Measurements from ENCODE around the gene KCNJ6. TPM values are rescaled to one million over a fixed set of nuclear protein-coding genes. Genes with fewer than 3 reads are reported as not detected.

KCNJ6 gene
- total and polyA plus RNA-seq, 2 experiments from 2014 or later: not detected

DNA sequence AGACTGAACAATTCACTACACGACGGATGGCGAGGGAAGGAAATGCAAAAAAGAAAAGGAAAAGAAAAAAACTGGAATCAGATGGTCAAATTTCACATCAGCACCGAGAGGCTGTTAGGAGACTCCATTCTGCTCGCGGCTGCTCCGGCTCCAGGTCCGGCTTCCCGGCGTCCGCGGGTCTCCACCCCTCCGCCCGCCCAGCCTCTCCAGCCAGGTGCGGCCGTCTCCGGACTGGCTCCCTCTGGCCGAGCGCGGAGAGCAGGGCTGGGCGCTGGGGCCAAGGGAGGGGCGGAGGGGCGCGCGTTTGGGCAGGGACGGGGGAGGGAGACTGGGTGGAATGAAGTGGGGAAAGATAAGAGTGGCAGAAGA, 332 bp downstream of the KCNJ6 start:
- TF ChIP-seq, protein P1, sequence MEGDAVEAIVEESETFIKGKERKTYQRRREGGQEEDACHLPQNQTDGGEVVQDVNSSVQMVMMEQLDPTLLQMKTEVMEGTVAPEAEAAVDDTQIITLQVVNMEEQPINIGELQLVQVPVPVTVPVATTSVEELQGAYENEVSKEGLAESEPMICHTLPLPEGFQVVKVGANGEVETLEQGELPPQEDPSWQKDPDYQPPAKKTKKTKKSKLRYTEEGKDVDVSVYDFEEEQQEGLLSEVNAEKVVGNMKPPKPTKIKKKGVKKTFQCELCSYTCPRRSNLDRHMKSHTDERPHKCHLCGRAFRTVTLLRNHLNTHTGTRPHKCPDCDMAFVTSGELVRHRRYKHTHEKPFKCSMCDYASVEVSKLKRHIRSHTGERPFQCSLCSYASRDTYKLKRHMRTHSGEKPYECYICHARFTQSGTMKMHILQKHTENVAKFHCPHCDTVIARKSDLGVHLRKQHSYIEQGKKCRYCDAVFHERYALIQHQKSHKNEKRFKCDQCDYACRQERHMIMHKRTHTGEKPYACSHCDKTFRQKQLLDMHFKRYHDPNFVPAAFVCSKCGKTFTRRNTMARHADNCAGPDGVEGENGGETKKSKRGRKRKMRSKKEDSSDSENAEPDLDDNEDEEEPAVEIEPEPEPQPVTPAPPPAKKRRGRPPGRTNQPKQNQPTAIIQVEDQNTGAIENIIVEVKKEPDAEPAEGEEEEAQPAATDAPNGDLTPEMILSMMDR (IDR thresholded peaks at IDR 0.05; ENCODE audit: low read depth, low read length): no peak
- Histone ChIP-seq H3K27me3 (peaks cover 47% of the 10 kb centered on the region), H3K4me3 (peak overlapping the region; percentile 36), H3K9me3 (ENCODE audit: low read depth) (no peaks in the 10 kb centered on the region), H3K27ac (no peak overlapping the region), H3K36me3 (no peaks in the 10 kb centered on the region), H3K4me1 (ENCODE audit: low read depth) (no peaks in the 10 kb centered on the region)
- peak in 1 of 2 donors; percentile 50 for DNase-seq (ENCODE audit: low read depth in 1 of 2, low spot score in 1 of 2)

DNA sequence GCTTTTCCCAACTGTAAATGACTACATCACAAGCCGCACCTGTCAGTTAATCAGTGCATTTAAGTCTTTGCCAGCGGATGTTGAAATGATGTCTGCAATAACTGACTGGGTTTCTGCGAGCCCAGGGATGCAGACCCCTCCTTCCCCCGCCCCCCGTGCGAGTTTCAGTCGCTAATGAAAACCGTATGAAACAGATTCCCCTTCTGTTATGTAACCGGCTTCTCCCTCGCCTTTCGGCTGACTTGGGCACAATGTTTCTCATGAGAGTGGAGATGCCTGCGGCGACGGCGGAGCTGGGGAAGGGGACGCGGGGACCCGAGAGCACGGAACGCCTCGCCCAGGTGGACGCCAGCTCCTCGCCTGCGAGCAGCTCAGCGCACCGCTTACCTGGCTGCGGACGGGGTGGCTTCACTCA, 753 bp downstream of the KCNJ6 start:
- Histone ChIP-seq H3K4me3 (peak overlapping the region; percentile 36), H3K9me3 (ENCODE audit: low read depth) (no peaks in the 10 kb centered on the region), H3K27me3 (peaks cover 47% of the 10 kb centered on the region), H3K27ac (no peak overlapping the region), H3K4me1 (ENCODE audit: low read depth) (no peaks in the 10 kb centered on the region), H3K36me3 (no peaks in the 10 kb centered on the region)
- DNase-seq (ENCODE audit: low read depth in 1 of 2, low spot score in 1 of 2): peak in 1 of 2 donors; percentile 3
- TF ChIP-seq, protein P1 (IDR thresholded peaks at IDR 0.05; ENCODE audit: low read depth, low read length): no peak

DNA sequence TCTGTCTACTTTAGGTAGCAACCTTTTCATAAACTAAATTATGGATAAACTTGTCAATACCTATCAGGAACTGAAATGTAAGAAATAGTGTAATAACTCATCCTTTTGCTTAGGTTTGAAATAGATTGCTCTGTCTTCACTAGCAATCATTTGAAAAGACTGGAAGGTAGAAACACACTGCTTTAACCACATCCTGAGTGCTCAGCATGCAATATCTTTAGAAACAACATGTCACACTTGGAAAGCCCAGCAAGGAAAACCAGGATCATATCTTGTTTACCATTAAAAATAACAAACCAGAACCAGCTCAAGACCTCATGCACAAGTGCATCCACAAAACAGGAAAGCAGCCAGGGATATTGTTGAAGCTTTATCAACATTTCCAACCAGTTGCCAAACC, 3.6 kb downstream of the KCNJ6 start:
- H3K4me1 ChIP-seq (ENCODE audit: low read depth): no peaks in the 10 kb centered on the region
- no peaks in the 10 kb centered on the region for H3K9me3 ChIP-seq (ENCODE audit: low read depth)
- H3K4me3 ChIP-seq: no peak overlapping the region
- no peak overlapping the region for H3K27ac ChIP-seq
- no peak for DNase-seq (ENCODE audit: low read depth in 1 of 2, low spot score in 1 of 2)
- H3K27me3 ChIP-seq: peaks cover 51% of the 10 kb centered on the region
- H3K36me3 ChIP-seq: no peaks in the 10 kb centered on the region
- TF ChIP-seq, protein P1 (IDR thresholded peaks at IDR 0.05; ENCODE audit: low read depth, low read length): no peak

DNA sequence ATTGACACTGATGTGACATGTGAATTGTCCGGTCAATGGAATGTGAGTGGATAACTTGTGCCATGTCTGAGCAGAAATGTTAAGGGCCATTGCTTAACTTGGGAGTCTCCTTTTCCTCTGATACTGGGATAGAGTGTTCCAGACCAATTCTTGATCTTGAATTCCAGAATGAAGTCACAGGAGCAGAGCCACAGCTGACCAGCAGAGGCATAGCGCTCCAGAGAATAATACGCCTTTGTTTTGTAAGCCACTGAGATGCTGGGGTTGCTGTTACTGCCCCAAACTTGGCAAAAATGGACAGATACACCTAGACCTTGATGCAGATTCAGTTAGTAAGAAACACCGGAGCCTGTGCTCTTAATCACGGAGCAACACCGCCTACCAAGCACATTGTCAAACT, 6.3 kb downstream of the KCNJ6 start:
- no peak overlapping the region for H3K27ac ChIP-seq
- no peaks in the 10 kb centered on the region for H3K9me3 ChIP-seq (ENCODE audit: low read depth)
- H3K4me1 ChIP-seq (ENCODE audit: low read depth): no peaks in the 10 kb centered on the region
- H3K27me3 ChIP-seq: peaks cover 33% of the 10 kb centered on the region
- H3K4me3 ChIP-seq: no peak overlapping the region
- no peak for DNase-seq (ENCODE audit: low read depth in 1 of 2, low spot score in 1 of 2)
- TF ChIP-seq, protein P1 (IDR thresholded peaks at IDR 0.05; ENCODE audit: low read depth, low read length): no peak
- no peaks in the 10 kb centered on the region for H3K36me3 ChIP-seq

DNA sequence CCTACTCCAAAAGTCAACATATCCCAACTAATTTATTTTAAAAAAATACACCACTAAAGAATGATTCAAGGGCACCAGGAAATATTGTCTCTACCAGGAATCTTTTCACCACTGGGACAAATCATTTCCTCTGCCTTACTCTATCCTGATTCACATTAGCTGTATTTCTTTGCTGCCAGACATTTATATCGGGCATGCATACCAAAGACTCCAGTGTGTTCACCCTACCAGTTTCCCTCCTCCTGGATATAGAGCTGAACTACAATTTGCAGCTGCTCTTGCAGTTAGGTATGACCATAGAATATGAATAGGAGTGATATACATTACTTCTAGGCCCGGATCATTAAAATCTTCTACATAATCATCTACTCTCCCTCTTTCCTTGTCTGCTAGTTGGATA, 7.6 kb downstream of the KCNJ6 start:
- Histone ChIP-seq H3K4me3 (no peak overlapping the region), H3K36me3 (no peaks in the 10 kb centered on the region), H3K9me3 (ENCODE audit: low read depth) (no peaks in the 10 kb centered on the region), H3K27me3 (peaks cover 26% of the 10 kb centered on the region), H3K4me1 (ENCODE audit: low read depth) (no peaks in the 10 kb centered on the region), H3K27ac (no peak overlapping the region)
- TF ChIP-seq, protein P1 (IDR thresholded peaks at IDR 0.05; ENCODE audit: low read depth, low read length): no peak
- no peak for DNase-seq (ENCODE audit: low read depth in 1 of 2, low spot score in 1 of 2)

DNA sequence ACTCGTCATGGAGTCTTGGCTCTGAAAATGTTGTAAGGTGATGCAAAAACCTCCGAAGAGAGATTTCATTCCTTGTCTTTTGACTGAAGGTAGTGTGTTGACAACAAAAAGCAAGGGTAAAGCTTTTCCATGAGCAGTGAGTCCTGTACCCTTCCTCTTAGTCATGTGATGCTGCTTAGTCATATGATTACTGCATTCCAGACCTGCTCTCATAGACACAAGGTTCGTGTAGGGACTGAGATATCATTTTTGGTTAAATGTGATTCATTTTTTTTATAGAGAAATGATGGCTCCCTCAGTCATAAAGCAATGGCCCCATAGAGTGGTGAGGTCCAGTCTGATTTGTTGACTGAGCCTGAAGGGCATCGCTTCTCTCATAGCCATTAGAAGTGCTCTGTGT, 9.2 kb downstream of the KCNJ6 start:
- H3K36me3 ChIP-seq: no peaks in the 10 kb centered on the region
- DNase-seq (ENCODE audit: low read depth in 1 of 2, low spot score in 1 of 2): no peak
- no peak overlapping the region for H3K4me3 ChIP-seq
- TF ChIP-seq, protein P1 (IDR thresholded peaks at IDR 0.05; ENCODE audit: low read depth, low read length): no peak
- H3K27ac ChIP-seq: no peak overlapping the region
- H3K27me3 ChIP-seq: peaks cover 11% of the 10 kb centered on the region
- H3K4me1 ChIP-seq (ENCODE audit: low read depth): no peaks in the 10 kb centered on the region
- no peaks in the 10 kb centered on the region for H3K9me3 ChIP-seq (ENCODE audit: low read depth)
